ENCODE measurements around the gene NDST1. TPM values are rescaled to one million over a fixed set of nuclear protein-coding genes. Genes with fewer than 3 reads are reported as not detected.

The NDST1 gene
- total and polyA plus RNA-seq, 12 donors = 14.8 to 86.1 (median 58.5) TPM

DNA sequence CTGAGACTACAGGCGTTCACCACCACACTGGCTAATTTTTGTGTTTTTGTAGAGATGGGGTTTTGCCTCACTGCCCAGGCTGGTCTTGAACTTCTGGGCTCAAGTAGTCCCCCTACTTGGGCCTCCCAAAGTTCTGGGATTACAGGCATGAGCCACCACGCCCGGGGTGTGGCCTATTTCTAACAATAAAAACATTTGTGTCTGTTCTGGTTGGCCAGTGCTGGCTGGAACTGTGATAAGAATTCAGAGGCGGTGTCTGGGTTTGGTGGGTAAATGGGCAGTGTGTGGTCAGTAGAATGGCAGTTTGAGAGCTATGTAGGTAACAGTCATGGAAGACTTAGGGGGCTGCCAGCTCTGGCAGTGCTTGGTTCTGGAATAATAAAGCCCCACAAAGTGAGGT is 85.7 kb downstream of the NDST1 start:
- no peaks in the 10 kb centered on the region for H3K27me3 ChIP-seq
- 48 to 56% methylated on average over 4 of the region's 4 CpGs for WGBS, 2 donors
- H3K36me3 ChIP-seq = no peaks in the 10 kb centered on the region
- H3K27ac ChIP-seq = peak overlapping the region; percentile 3 to 90 (median 80)
- H3K9me3 ChIP-seq = no peaks in the 10 kb centered on the region
- no peak overlapping the region for H3K4me3 ChIP-seq
- ATAC-seq (no peak), DNase-seq (no peak)
- H3K4me1 ChIP-seq = peaks cover 48 to 94% (median 88%) of the 10 kb centered on the region in 9 donors
- intact Hi-C loops (cut with DNase I) = loop anchor here in 3 of 10 donors (5.0 kb wide), 2 partner anchors 34 to 49 kb away; partner anchors contain the start of gene SYNPO (in 2 of the 3)
- TF ChIP-seq, protein P1, sequence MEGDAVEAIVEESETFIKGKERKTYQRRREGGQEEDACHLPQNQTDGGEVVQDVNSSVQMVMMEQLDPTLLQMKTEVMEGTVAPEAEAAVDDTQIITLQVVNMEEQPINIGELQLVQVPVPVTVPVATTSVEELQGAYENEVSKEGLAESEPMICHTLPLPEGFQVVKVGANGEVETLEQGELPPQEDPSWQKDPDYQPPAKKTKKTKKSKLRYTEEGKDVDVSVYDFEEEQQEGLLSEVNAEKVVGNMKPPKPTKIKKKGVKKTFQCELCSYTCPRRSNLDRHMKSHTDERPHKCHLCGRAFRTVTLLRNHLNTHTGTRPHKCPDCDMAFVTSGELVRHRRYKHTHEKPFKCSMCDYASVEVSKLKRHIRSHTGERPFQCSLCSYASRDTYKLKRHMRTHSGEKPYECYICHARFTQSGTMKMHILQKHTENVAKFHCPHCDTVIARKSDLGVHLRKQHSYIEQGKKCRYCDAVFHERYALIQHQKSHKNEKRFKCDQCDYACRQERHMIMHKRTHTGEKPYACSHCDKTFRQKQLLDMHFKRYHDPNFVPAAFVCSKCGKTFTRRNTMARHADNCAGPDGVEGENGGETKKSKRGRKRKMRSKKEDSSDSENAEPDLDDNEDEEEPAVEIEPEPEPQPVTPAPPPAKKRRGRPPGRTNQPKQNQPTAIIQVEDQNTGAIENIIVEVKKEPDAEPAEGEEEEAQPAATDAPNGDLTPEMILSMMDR (IDR thresholded peaks at IDR 0.05) = no peak

DNA sequence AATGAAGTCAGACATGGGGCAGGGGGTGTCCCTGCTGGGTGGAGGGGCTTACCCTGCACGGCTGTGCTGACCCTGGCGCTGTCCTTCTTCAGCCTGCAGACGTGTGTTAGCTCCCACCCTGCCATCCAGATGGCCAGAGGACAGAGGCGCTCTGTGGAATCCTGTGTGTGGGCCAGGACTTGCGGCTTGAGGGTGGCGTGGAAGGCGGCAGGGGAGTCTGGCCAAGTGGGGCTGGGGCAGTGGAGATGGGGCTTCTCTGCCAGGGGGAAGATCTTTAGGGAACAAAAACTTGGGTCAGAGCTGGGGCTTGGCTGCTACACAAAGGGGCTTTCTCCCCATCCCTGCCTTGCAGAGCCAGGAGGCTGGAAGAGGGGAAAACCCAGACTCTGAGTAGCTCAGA is 86.1 kb downstream of the NDST1 start:
- H3K27me3 ChIP-seq = no peaks in the 10 kb centered on the region
- TF ChIP-seq, protein P1 (IDR thresholded peaks at IDR 0.05) = no peak
- ATAC-seq (no peak), DNase-seq (no peak)
- no peak overlapping the region for H3K4me3 ChIP-seq
- no peaks in the 10 kb centered on the region for H3K36me3 ChIP-seq
- H3K4me1 ChIP-seq = peaks cover 48 to 98% (median 92%) of the 10 kb centered on the region in 9 donors
- peak overlapping the region; percentile 3 to 90 (median 80) for H3K27ac ChIP-seq
- intact Hi-C loops (cut with DNase I) = loop anchor here in 3 of 10 donors (5.0 kb wide), 2 partner anchors 33 to 48 kb away; partner anchors contain the start of gene SYNPO (in 2 of the 3)
- WGBS, 2 donors = 50 to 53% methylated on average over 7 of the region's 7 CpGs
- H3K9me3 ChIP-seq = no peaks in the 10 kb centered on the region

GRCh38 chr5:150595466-150596031 is 87.6 kb downstream of the NDST1 start:
- peak in 1 of 2 donors; percentile 74 for DNase-seq

GRCh38 chr5:150596313-150596712 is 88.4 kb downstream of the NDST1 start:
- Histone ChIP-seq H3K4me1 (peaks cover 44 to 98% (median 94%) of the 10 kb centered on the region in 9 donors), H3K9me3 (no peaks in the 10 kb centered on the region), H3K4me3 (no peak overlapping the region), H3K27ac (peak overlapping the region; percentile 3 to 90 (median 82)), H3K36me3 (no peaks in the 10 kb centered on the region), H3K27me3 (no peaks in the 10 kb centered on the region)
- intact Hi-C loops (cut with DNase I) = loop anchor here in 2 of 10 donors (5.0 kb wide), 1 partner anchor 46 kb away; the partner anchor contains the start of gene SYNPO (in 2 of the 2)
- TF ChIP-seq, protein P1 (IDR thresholded peaks at IDR 0.05) = no peak
- DNase-seq = no peak
- no peak for ATAC-seq
- 69% methylated on average over 9 of the region's 9 CpGs for WGBS, 2 donors

More at GRCh38 chr5:150595466-150596031, 87.6 kb downstream of the NDST1 start:
- intact Hi-C loops (cut with DNase I) = loop anchor here in 2 of 10 donors (5.0 kb wide), 1 partner anchor 47 kb away; the partner anchor contains the start of gene SYNPO (in 2 of the 2)
- no peaks in the 10 kb centered on the region for H3K9me3 ChIP-seq
- peak; percentile 9 to 49 (median 36) for ATAC-seq
- H3K4me3 ChIP-seq = no peak overlapping the region
- peaks cover 50 to 98% (median 94%) of the 10 kb centered on the region in 9 donors for H3K4me1 ChIP-seq
- no peaks in the 10 kb centered on the region for H3K36me3 ChIP-seq
- TF ChIP-seq, protein P1 (IDR thresholded peaks at IDR 0.05) = no peak
- no peaks in the 10 kb centered on the region for H3K27me3 ChIP-seq
- 41 to 46% methylated on average over 12 of the region's 12 CpGs for WGBS, 2 donors
- peak overlapping the region; percentile 49 to 90 (median 82) for H3K27ac ChIP-seq

Measured in heart right ventricle (tissue), 16 donors.